Mesothelial cell of epicardium (in vitro differentiated cells): ENCODE data around the gene MELTF. TPM values are rescaled to one million over a fixed set of nuclear protein-coding genes. Genes with fewer than 3 reads are reported as not detected.

Source experiments
- DNase-seq, 2 experiments: peaks; one replicate each; pipeline ENCODE4 v3.0.0; 2021; ENCODE audit warnings: low spot score in 2 of 2; ENCODE audit not compliant: unreplicated experiment in 2 of 2
- H3K27ac Mint-ChIP-seq: 2 replicates; pipeline ENCODE4 v1.8.0; 2021; ENCODE audit warnings: mixed read lengths
- H3K27me3 Mint-ChIP-seq: 2 replicates; pipeline ENCODE4 v1.8.0; 2021; ENCODE audit warnings: low read depth, mixed read lengths
- H3K36me3 Mint-ChIP-seq: 2 replicates; pipeline ENCODE4 v1.8.0; 2021; ENCODE audit warnings: mixed read lengths
- H3K4me1 Mint-ChIP-seq: 2 replicates; pipeline ENCODE4 v1.8.0; 2021; ENCODE audit warnings: mixed read lengths
- H3K4me3 Mint-ChIP-seq: 2 replicates; pipeline ENCODE4 v1.8.0; 2021; ENCODE audit warnings: mild to moderate bottlenecking, moderate library complexity, mixed read lengths
- H3K9me3 Mint-ChIP-seq: 2 replicates; pipeline ENCODE4 v1.8.0; 2021; ENCODE audit warnings: mixed read lengths
- CTCF ChIP-seq: fragments of 200-600 bp; sonication (generic); IDR thresholded peaks from one replicate; pipeline ENCODE4 v1.5.0; 2021; ENCODE audit warnings: antibody characterized with exemption; ENCODE audit not compliant: unreplicated experiment
- total RNA-seq: library from RNA; stranded (reverse); gene quantifications from 3 replicates; pipeline ENCODE4 v1.2.1, GENCODE V29; 2021

The MELTF gene
- total RNA-seq, 1 donor from 2014 or later: 9.2 TPM

GRCh38 chr3:197050511-197050910 is 20.9 kb upstream of the MELTF start:
- H3K36me3 Mint-ChIP-seq: peaks cover 63% of the 10 kb centered on the region
- TF ChIP-seq CTCF: no peak
- H3K27me3 Mint-ChIP-seq: no peaks in the 10 kb centered on the region
- no peaks in the 10 kb centered on the region for H3K4me1 Mint-ChIP-seq
- no peak overlapping the region for H3K27ac Mint-ChIP-seq
- no peak for DNase-seq
- H3K9me3 Mint-ChIP-seq: peaks cover 4% of the 10 kb centered on the region
- no peak overlapping the region for H3K4me3 Mint-ChIP-seq

DNA sequence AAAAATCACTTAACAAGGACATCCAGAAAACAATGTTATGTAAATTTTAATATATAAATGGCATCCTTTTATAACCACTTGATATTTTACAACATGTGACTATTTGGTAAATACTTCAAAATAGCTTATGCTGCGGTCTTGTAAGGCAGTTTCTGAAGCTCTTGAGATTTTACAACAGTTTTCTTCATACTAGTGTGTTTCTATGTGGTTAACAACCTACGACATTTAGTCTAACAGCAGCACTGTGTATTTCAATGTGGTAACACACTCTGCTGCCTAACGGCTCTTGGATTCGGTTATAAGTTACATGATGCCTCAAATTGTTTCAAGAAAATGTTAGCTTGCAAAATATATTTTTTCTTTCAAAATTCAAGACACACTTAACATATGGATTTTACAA is 12.9 kb upstream of the MELTF start:
- Mint-ChIP-seq H3K27me3 (no peaks in the 10 kb centered on the region), H3K36me3 (peaks cover 16% of the 10 kb centered on the region), H3K4me3 (no peak overlapping the region), H3K4me1 (no peaks in the 10 kb centered on the region), H3K9me3 (no peaks in the 10 kb centered on the region), H3K27ac (no peak overlapping the region)
- TF ChIP-seq CTCF: no peak
- no peak for DNase-seq

DNA sequence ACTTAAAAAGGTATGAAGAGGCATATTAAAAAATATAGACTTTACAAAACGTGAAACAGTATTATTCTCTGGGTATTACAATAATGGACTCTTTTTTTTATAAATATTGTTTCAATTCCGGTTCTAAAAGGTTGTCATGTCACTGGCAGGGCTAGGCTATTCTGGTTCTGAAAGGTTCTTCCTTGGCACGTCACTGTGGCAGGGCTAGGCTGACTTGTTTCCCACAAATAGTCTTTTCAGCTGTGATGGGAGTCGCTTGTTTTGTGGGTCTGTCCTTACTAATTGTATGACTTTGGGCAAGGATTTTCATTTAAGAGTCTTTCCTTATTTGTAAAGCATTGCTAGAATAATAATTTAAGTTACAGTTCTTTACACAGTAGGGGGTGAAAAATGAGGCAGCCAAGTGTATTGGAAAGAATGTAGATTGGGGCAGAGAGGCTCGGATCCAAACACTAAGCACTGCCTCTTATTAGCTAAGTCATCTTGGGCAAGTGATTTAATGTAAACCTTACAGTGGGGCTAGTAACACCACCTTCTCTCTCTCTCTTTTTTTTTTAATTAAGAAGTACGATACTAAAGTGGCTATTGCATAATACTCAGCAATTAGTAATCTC is 12.4 kb upstream of the MELTF start:
- Mint-ChIP-seq H3K36me3 (peaks cover 13% of the 10 kb centered on the region), H3K4me3 (no peak overlapping the region), H3K27me3 (no peaks in the 10 kb centered on the region), H3K4me1 (no peaks in the 10 kb centered on the region), H3K9me3 (no peaks in the 10 kb centered on the region), H3K27ac (peak overlapping the region; percentile 11)
- DNase-seq: no peak
- TF ChIP-seq CTCF: no peak

GRCh38 chr3:197040658-197041057 is 11.0 kb upstream of the MELTF start:
- Mint-ChIP-seq H3K9me3 (no peaks in the 10 kb centered on the region), H3K27ac (no peak overlapping the region), H3K4me1 (peaks cover 4% of the 10 kb centered on the region), H3K36me3 (peaks cover 4% of the 10 kb centered on the region), H3K4me3 (no peak overlapping the region), H3K27me3 (peaks cover 2% of the 10 kb centered on the region)
- no peak for TF ChIP-seq CTCF
- DNase-seq: no peak

DNA sequence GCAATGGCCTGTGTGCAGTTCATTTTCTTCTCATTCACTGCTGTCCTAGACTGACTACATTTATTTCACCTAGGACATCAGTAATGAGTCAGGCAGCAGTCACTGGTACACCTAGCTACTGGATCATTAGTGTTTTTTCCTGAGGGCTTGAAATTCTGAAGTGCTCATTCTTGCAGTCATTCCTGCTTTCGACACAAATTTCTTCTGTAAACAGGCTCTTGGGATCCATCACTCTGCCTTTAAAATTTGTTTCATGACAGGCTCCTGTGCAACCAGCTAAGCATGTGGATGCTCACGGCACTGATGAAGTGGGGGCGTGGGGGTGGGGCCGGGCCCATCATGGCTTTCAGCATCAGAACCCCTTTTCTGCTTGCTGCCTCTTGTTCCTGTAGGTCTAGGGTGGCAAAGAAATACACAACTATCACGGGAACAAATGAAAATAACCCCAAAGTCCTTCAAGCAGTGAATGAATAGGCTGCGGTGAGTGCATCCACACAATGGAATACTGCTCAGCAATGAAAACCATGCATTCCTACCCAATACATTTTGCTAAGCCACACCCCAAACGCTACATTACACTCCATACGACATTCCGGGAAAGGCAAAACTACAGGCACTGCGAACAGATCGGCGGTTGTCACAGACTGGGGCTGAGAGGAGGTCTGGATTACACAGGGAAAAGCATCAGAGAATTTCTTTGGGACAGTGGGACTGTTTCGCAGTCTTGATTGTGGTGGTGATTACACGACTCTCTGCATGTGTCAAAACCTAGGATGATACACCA is 9.3 kb upstream of the MELTF start:
- Mint-ChIP-seq H3K36me3 (no peaks in the 10 kb centered on the region), H3K4me3 (no peak overlapping the region), H3K9me3 (no peaks in the 10 kb centered on the region), H3K4me1 (peaks cover 6% of the 10 kb centered on the region), H3K27me3 (peaks cover 4% of the 10 kb centered on the region), H3K27ac (no peak overlapping the region)
- TF ChIP-seq CTCF: no peak
- DNase-seq: no peak
